ENCODE results near the gene GTF3C5.
"Not testable (repeated sequence)": the region's sequence is repeated elsewhere in the genome, so short reads cannot be mapped to it uniquely, and the experiment has no call there.

GTF3C5 gene

GRCh38 chr9:132995121-132995420, 35.7 kb upstream of the GTF3C5 start:
- H2AFZ ChIP-seq (ENCODE audit: low read depth, low read length, severe bottlenecking) = no peak overlapping the region
- no peak overlapping the region for H3K4me2 ChIP-seq (ENCODE audit: low read depth, low read length, poor library complexity, severe bottlenecking)
- no peak overlapping the region for H3K4me3 ChIP-seq (ENCODE audit: insufficient read depth, low read length, poor library complexity, severe bottlenecking)
- H3K9me2 ChIP-seq (replicated peaks; ENCODE audit: insufficient read depth, low read length) = no peaks in the 10 kb centered on the region
- no peak overlapping the region for H3K27ac ChIP-seq (ENCODE audit: low read depth, low read length)
- no peaks in the 10 kb centered on the region for H3F3A ChIP-seq (ENCODE audit: insufficient read depth)
- H3K9ac ChIP-seq (ENCODE audit: low read length) = no peak overlapping the region
- no peaks in the 10 kb centered on the region for H3K27me3 ChIP-seq (ENCODE audit: low read length)
- no peaks in the 10 kb centered on the region for H3K79me2 ChIP-seq (ENCODE audit: insufficient read depth, low read length)
- no peaks in the 10 kb centered on the region for H3K9me3 ChIP-seq (ENCODE audit: insufficient read depth, low read length)
- H3K36me3 ChIP-seq (ENCODE audit: low read length) = no peaks in the 10 kb centered on the region
- H4K20me1 ChIP-seq (ENCODE audit: low read depth, low read length) = no peaks in the 10 kb centered on the region
- TF ChIP-seq EZH2phosphoT487 (conservative IDR thresholded peaks at IDR 0.05; ENCODE audit: low read length) = no peak
- TF ChIP-seq, protein P1, sequence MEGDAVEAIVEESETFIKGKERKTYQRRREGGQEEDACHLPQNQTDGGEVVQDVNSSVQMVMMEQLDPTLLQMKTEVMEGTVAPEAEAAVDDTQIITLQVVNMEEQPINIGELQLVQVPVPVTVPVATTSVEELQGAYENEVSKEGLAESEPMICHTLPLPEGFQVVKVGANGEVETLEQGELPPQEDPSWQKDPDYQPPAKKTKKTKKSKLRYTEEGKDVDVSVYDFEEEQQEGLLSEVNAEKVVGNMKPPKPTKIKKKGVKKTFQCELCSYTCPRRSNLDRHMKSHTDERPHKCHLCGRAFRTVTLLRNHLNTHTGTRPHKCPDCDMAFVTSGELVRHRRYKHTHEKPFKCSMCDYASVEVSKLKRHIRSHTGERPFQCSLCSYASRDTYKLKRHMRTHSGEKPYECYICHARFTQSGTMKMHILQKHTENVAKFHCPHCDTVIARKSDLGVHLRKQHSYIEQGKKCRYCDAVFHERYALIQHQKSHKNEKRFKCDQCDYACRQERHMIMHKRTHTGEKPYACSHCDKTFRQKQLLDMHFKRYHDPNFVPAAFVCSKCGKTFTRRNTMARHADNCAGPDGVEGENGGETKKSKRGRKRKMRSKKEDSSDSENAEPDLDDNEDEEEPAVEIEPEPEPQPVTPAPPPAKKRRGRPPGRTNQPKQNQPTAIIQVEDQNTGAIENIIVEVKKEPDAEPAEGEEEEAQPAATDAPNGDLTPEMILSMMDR (IDR thresholded peaks at IDR 0.05; ENCODE audit: insufficient read depth, low read length, poor library complexity, severe bottlenecking) = no peak

DNA sequence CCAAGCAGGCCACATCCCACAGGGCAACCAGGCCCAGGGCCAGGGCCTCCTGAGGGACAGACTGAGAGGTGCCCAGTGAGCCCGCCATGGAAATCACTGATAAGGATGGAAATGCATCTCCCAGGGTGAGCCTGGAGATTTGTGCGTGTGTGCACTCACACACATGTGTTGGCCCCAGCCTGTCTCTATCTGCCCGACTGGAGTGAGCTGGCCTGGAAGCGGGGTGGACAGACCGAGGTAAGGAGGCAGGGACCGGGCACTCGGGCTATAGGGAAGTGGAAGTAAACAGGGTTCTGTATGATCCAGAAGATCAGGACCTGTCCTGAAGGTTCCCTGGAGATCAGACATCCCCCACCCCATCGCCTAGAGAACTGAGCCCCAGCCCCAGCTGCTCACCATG, 34.9 kb upstream of the GTF3C5 start:
- no peak overlapping the region for H3K4me2 ChIP-seq (ENCODE audit: low read depth, low read length, poor library complexity, severe bottlenecking)

DNA sequence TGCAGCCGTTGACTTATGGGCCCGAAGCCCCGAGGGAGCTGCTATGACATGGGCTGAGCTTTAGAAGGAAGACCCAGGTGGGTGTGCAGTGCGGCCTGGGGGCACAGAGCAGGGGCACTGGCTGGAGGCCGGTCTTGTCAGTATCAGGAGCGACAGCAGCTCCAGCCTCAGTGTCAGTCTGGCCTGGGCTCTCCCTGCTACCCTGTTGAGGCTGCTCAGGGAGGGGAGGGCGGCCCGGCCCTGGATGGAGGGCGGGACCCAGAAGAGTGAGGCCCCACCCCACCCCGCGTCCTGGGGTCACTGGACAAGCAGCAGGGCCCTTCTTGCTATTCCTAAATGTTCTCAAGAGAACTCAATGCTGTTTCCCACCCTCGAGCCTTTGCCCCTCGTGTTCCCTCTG, 34.3 kb upstream of the GTF3C5 start:
- Histone ChIP-seq H3K79me2 (ENCODE audit: insufficient read depth, low read length) (no peaks in the 10 kb centered on the region), H4K20me1 (ENCODE audit: low read depth, low read length) (no peaks in the 10 kb centered on the region), H3K36me3 (ENCODE audit: low read length) (no peaks in the 10 kb centered on the region), H3F3A (ENCODE audit: insufficient read depth) (no peaks in the 10 kb centered on the region), H3K27me3 (ENCODE audit: low read length) (no peaks in the 10 kb centered on the region), H3K9ac (ENCODE audit: low read length) (no peak overlapping the region), H3K27ac (ENCODE audit: low read depth, low read length) (no peak overlapping the region), H3K9me2 (replicated peaks; ENCODE audit: insufficient read depth, low read length) (no peaks in the 10 kb centered on the region), H3K4me2 (ENCODE audit: low read depth, low read length, poor library complexity, severe bottlenecking) (no peak overlapping the region), H3K9me3 (ENCODE audit: insufficient read depth, low read length) (no peaks in the 10 kb centered on the region), H2AFZ (ENCODE audit: low read depth, low read length, severe bottlenecking) (no peak overlapping the region), H3K4me3 (ENCODE audit: insufficient read depth, low read length, poor library complexity, severe bottlenecking) (no peak overlapping the region)
- no peak for TF ChIP-seq EZH2phosphoT487 (conservative IDR thresholded peaks at IDR 0.05; ENCODE audit: low read length)
- TF ChIP-seq, protein P1 (IDR thresholded peaks at IDR 0.05; ENCODE audit: insufficient read depth, low read length, poor library complexity, severe bottlenecking) = no peak

More for the DNA sequence above, 34.9 kb upstream of the GTF3C5 start:
- no peaks in the 10 kb centered on the region for H4K20me1 ChIP-seq (ENCODE audit: low read depth, low read length)
- no peaks in the 10 kb centered on the region for H3K27me3 ChIP-seq (ENCODE audit: low read length)
- no peaks in the 10 kb centered on the region for H3F3A ChIP-seq (ENCODE audit: insufficient read depth)
- H2AFZ ChIP-seq (ENCODE audit: low read depth, low read length, severe bottlenecking) = no peak overlapping the region
- no peaks in the 10 kb centered on the region for H3K9me2 ChIP-seq (replicated peaks; ENCODE audit: insufficient read depth, low read length)
- no peak for TF ChIP-seq EZH2phosphoT487 (conservative IDR thresholded peaks at IDR 0.05; ENCODE audit: low read length)
- TF ChIP-seq, protein P1 (IDR thresholded peaks at IDR 0.05; ENCODE audit: insufficient read depth, low read length, poor library complexity, severe bottlenecking) = no peak
- no peak overlapping the region for H3K27ac ChIP-seq (ENCODE audit: low read depth, low read length)
- H3K79me2 ChIP-seq (ENCODE audit: insufficient read depth, low read length) = no peaks in the 10 kb centered on the region
- no peak overlapping the region for H3K4me3 ChIP-seq (ENCODE audit: insufficient read depth, low read length, poor library complexity, severe bottlenecking)
- H3K36me3 ChIP-seq (ENCODE audit: low read length) = no peaks in the 10 kb centered on the region
- H3K9ac ChIP-seq (ENCODE audit: low read length) = no peak overlapping the region
- H3K9me3 ChIP-seq (ENCODE audit: insufficient read depth, low read length) = no peaks in the 10 kb centered on the region

GRCh38 chr9:132997591-132997990, 33.2 kb upstream of the GTF3C5 start:
- no peaks in the 10 kb centered on the region for H3F3A ChIP-seq (ENCODE audit: insufficient read depth)
- no peak overlapping the region for H3K4me2 ChIP-seq (ENCODE audit: low read depth, low read length, poor library complexity, severe bottlenecking)
- no peak overlapping the region for H3K4me3 ChIP-seq (ENCODE audit: insufficient read depth, low read length, poor library complexity, severe bottlenecking)
- H3K36me3 ChIP-seq (ENCODE audit: low read length) = no peaks in the 10 kb centered on the region
- H3K9me2 ChIP-seq (replicated peaks; ENCODE audit: insufficient read depth, low read length) = no peaks in the 10 kb centered on the region
- H4K20me1 ChIP-seq (ENCODE audit: low read depth, low read length) = no peaks in the 10 kb centered on the region
- no peaks in the 10 kb centered on the region for H3K27me3 ChIP-seq (ENCODE audit: low read length)
- H3K9me3 ChIP-seq (ENCODE audit: insufficient read depth, low read length) = no peaks in the 10 kb centered on the region
- no peak overlapping the region for H2AFZ ChIP-seq (ENCODE audit: low read depth, low read length, severe bottlenecking)
- H3K27ac ChIP-seq (ENCODE audit: low read depth, low read length) = no peak overlapping the region
- H3K9ac ChIP-seq (ENCODE audit: low read length) = no peak overlapping the region
- TF ChIP-seq, protein P1 (IDR thresholded peaks at IDR 0.05; ENCODE audit: insufficient read depth, low read length, poor library complexity, severe bottlenecking) = no peak
- no peak for TF ChIP-seq EZH2phosphoT487 (conservative IDR thresholded peaks at IDR 0.05; ENCODE audit: low read length)
- H3K79me2 ChIP-seq (ENCODE audit: insufficient read depth, low read length) = no peaks in the 10 kb centered on the region

GRCh38 chr9:132998221-132998620, 32.6 kb upstream of the GTF3C5 start:
- not testable (repeated sequence) for H3K36me3 ChIP-seq (ENCODE audit: low read length); H3K27ac ChIP-seq (ENCODE audit: low read depth, low read length); H3K4me2 ChIP-seq (ENCODE audit: low read depth, low read length, poor library complexity, severe bottlenecking); H3K4me3 ChIP-seq (ENCODE audit: insufficient read depth, low read length, poor library complexity, severe bottlenecking); H3K9me2 ChIP-seq (replicated peaks; ENCODE audit: insufficient read depth, low read length); H3K27me3 ChIP-seq (ENCODE audit: low read length); H3K79me2 ChIP-seq (ENCODE audit: insufficient read depth, low read length); H4K20me1 ChIP-seq (ENCODE audit: low read depth, low read length); H3K9me3 ChIP-seq (ENCODE audit: insufficient read depth, low read length); H3K9ac ChIP-seq (ENCODE audit: low read length); H2AFZ ChIP-seq (ENCODE audit: low read depth, low read length, severe bottlenecking); H3F3A ChIP-seq (ENCODE audit: insufficient read depth)

Data from SU-DHL-6 (cell line).